HG03039 (cell line): ENCODE measurements around the gene UTRN.

Source experiments
- ATAC-seq: cut with Tn5 transposase; IDR thresholded peaks from one replicate; pipeline ENCODE4 v1.9.1; 2021; ENCODE audit warnings: mild to moderate bottlenecking, moderate library complexity; ENCODE audit not compliant: unreplicated experiment

Gene UTRN

DNA sequence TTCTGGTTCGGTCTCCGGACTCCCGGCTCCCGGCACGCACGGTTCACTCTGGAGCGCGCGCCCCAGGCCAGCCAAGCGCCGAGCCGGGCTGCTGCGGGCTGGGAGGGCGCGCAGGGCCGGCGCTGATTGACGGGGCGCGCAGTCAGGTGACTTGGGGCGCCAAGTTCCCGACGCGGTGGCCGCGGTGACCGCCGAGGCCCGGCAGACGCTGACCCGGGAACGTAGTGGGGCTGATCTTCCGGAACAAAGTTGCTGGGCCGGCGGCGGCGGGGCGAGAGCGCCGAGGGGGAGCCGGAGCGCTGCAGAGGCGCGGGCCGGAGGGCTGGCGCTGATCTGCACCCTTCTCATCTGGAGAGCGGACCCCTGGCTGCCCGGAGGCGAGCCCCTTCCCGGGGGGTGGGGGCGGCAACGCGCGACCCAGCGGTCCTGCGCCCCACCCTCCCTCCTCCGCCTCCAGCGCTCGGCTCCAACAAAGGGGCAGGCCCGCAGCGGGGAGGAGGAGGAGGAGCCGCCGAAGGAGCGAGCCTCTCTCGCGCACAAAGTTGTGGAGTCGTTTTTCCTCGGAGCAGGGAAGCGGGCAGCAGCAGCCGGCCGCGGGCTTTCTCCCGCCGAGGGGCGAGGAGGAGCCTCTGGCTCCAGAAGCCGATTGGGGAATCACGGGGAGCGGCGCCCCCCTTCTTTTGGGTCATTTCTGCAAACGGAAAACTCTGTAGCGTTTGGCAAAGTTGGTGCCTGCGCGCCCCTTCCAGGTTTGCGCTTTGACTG is at the start of gene UTRN:
TSS of gene UTRN (plus strand) at position 553 of the 765 bp plus-strand sequence. CDS start 6,494 bp downstream, outside the sequence.
- peak; percentile 48 for ATAC-seq

DNA sequence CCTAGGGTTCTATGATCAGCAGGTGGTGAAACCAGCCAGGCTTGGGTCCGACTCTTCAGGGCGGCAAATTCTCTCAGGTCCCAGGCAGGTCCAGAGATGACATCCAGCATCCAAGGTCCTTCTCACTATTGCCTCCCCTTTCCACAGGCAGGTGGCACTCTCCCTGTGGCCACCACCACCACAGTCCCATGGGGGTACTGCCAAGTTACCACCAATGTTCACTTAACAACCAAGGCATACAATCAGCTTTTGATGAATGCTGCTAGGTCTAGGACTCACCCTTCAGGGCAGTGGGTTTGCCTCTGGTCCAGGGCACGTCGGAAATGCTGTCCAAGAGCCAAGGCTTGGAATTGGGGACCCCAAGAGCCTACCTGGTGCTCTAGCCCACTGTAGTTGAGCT is 40.4 kb upstream of the UTRN start:
- ATAC-seq = no peak

DNA sequence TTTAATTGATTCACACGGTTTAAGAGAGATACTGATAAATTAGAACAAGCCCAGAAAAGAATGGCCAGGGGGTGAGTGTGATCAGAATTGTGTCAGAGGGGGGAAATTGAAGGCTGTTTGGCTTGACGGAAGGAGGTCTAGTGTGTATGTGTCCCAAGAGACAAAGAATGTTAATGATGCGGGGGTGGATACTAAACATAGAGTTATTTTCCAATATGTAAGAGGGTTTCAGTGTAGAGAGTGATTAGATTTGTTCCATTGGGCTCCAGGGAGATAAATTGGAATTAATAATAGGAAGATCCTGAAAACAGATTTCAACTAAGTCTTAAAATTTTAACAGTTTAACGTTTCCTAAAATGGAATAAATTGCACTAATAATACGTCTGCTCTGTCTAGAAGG is 38.1 kb upstream of the UTRN start:
- ATAC-seq = no peak

DNA sequence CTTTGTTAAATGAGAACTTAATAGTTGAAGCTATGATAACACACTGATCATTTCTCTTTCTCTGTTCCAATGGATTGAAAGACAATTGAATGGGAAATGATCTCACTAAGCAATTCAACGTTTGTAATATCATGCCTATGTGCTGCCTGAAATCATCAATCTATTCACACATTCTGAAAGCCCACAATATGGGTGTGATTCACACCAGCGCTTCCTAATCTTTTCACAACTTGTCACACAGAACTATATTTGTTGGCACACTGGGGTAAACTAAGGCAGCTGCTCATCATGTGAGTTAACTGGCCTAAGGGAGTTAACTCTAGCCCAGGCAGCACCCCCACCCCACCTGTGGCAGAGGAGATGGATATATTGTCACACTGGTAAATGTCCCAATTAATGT is 37.1 kb upstream of the UTRN start:
- ATAC-seq = no peak

DNA sequence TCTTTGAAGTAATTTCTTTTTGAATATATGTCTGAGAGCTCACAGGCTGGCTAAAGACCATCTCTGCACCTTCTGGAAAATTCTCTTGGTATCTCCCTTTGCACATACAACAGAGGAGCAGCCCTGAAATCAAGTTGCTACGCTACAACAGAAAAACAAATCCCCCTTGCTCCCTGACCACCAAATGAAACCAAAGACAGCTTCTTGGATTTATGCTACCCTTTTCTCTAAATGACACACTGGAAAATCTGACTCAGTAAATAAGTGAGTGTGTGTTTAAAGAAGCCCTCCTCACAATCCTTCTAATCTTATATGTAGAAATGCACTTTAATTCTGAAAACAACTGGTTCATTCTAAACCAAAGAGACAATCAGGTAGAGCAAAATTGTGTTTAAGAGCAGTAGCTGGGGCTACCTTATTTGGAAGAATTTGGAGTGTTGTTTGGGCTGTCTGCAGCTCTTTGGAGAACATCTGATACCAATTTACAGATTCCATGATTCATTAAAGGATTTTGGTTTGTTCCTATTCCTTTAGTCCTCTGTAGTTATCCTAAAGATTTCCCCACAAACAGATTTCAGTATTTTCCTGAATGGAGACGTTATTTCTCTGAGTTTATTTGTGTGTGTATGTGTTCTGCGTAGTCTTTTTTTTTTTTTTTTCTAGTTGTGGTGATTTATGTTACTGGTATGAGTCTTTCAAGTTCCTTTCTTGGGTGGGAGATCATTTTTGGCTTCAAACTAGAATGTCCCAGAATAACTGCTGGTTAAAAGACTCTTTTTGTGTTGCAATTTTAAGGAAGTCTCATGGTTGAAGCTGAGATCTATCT is 36.4 kb upstream of the UTRN start:
- no peak for ATAC-seq

DNA sequence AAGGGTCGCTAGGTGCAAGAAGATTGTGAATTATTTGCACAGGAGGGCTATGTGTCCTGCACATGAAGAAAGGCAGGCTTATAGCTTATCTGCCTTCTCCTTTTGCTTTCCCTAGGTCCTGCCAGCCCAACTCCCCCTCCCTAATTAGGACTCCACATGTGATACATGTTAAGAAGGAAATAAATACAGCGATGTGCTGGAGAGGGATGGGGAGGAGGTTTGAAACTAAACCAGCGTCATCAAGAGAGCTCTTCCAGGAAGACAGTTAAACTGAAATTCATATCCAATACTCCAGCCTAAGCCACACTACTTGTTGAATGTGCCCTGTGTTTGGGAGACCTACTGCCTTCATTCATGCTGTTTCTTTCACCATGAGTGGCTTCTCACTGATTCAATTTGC is 34.9 kb upstream of the UTRN start:
- ATAC-seq = no peak

DNA sequence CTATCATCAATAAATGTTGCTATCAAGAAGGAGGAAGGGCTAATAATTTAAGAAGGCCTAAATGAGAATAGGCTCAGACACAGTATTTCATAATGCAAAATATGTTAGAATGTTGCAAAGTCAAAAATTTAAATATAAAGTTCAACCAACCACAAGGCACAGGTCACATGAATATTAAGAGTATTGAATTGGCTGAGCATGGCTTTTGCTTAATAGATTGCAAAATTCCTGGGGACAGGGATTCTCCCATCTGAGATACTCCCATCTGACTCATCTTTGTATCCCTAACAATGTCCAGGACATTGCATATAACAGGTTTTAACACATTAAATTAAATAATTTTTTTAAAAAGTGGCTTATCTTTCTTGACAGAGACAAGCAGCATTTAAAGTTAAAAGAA is 32.9 kb upstream of the UTRN start:
- ATAC-seq = no peak

DNA sequence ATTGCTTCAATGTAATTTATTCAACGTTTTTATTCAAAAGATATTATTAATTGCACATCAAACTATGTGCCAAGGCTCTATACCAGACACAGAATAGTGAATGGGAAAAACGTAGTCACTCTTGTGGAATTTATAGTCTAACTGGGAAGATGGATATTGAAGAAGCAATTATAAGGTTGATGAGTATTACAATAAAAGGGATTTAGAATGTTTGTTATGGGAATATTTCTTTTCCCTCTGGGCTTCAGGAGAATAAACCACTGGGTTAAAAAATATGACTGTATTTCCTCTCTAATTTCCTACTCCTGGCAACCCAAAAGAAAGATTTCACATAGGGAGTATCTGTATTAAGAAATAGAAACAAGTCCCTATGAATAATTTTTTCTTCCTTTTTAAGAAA is 25.1 kb upstream of the UTRN start:
- no peak for ATAC-seq

DNA sequence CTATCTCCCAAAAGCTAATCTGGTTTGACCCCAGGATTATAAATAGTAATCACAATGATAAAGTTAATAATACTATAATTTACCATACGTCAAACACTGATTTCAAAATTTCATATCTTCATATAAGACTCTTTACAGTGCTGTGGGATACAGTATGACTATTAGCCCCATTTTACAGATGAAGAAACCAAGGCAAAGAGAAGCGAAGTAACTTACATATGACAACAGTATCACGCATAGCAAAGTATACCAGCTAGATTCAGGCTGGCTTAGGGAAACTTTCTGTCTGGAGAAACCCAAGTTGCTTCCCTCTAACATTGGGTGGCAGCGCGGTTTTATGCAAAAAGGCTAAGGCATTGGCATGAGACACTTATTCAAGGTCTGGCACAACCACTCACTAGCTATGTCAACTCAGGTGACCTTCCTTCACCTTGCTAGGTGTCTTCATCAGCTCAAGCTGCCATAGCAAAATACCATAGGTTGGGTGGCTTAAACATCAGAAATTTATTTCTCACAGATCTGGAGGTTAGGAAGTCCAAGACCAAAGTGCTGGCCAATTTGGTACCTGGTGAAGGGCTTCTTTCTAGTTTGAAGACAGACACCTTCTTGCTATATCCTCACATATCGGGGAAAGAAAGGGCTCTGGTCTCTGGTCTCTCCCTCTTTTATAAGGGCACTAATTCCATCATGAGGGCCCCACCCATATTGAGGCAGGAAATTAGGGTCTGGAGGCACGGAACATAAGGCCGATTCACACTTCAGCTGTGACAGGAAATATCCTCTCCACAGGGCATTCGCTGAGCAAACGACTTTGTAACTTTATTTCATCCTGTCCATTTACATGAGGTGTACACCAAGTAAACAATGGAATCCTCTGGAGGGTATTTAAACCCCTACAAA is 22.4 kb upstream of the UTRN start:
- ATAC-seq = no peak

DNA sequence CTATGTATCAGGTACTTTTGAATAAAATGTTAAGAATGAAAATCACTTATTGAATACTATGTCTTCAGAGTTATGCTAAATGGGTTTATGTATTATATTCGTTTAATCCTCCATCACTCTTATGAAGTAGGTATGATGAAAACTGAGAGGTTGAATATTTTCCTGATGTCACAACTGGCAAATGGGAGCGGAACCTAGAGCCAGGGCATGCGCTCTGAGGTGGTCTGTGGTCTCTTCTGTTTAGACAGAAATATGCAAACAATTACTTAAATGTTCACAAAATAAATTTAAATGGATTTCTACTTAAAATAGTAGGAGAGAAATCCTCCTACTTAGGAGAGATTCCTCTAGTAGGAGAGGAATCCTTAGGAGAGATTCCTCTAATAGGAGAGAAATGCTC is 21.3 kb upstream of the UTRN start:
- no peak for ATAC-seq

DNA sequence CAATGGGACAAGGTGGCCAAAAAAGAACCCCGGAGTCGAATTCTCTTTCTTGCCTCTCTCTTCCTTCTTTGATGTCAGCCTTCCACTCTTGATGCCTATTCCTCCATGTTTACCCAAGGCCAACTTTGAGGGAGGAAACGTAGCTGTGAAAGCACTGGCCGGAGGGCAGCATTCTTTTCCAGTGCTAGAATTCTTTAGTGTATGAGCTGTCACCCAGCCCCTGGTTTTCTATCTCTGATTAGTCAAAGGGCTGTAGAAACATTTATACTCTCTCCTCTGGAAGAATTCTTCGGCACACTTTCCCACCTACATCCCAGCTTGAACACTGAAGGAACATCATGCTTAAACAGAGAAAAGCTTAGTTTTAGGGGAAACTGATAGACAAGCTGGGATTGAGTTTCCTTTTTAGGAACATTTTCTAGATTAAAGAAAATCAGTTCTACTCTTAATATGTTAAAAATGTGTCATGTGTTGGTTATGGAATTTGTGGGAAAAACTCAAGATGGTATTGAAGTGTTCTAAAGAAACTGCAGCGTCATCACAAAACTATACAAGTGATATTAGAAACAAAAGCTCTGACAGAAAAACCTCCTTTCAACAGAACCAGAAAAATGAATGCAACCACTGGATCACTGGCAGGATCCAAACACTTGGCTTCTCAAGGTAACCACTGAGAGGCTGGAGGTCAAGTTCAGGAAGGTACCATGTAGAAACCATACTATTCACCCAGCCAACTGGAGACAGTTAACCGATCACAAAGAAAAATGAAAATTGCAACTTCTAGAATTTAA is 20.7 kb upstream of the UTRN start:
- ATAC-seq = no peak

DNA sequence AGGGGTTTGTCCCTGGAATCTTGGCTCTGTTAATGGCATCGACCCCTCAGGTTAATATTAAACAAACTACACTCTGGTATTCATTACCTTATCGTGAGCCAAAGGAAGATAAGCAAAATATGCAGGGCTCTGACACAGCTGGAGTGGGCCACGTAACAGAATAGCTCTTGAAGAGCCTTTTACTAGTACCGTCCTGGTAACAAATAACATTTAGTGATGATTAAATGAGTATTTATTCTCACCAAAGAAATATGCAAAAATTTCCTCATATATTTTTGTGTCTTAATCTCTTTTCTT is 20.1 kb upstream of the UTRN start:
- ATAC-seq = no peak

DNA sequence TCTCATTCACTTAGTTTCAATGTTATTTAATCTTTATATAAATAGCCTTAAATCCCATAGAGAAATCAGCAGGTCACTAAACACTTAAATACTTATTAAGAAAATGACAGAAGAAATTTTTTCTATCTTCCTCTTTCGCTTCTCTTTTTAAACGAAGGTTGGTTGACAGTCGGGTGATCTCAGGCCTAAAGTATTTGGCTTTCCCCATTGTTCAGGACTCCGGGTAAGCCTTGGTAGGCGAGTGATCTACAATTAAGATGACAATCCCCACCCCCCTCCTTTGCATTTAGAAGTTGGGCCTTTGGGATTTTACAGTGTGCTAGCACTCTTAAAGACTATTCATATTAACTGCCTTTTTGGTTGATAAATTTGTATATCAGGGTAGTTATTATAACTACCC is 19.7 kb upstream of the UTRN start:
- ATAC-seq = peak; percentile 51

DNA sequence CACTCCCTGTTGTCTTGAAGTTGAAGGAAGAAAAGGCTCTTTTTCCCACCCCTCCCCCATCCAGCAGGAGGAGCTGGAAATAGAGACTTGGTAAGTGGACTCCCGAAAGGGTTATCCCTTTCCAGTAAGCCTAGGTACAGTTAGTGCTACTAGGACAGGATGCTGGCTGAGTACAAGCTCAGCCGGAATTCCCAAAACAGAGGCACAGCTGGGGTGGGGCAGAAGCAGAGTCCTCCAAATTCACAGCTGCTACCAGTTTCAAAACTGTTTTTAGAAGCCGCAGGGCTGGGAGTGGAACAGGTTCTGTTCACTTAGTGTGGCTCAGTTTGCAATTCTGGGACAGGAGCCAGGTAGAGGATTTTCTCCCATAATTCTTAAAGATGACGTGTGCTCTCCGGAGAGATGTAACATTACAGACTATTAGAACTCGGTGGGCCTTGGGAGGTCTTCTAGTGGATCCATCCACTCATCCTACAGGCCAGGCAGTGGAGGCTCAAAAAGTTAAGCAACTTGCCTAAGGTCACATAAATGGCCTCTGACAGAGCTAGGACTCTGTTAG is 19.0 kb upstream of the UTRN start:
- ATAC-seq = no peak

DNA sequence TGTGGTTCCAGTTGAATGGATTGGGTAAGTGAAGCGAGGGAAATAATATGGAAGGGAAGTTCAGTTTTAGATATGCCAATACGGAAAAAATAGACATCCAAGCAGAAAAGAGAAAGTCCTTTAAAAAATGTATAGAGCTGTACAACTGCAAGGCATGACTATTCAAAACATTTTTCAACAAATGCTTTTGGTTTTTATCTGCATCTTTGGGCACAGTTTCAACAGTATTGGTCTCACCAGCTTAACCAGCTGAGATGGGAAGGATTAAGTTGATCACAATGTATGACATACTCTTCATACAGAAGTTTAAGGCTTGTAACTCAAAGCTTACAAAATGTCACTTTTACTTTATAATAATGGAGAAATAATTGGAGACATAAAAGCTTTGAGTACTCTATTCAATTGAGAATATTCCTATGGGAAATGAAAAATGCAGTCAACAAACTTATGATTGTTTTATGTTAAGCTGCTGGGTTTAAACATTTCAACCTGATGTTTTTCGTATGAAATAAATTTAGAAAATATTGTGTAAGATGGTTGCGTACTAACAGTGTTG is 16.3 kb upstream of the UTRN start:
- ATAC-seq = no peak

DNA sequence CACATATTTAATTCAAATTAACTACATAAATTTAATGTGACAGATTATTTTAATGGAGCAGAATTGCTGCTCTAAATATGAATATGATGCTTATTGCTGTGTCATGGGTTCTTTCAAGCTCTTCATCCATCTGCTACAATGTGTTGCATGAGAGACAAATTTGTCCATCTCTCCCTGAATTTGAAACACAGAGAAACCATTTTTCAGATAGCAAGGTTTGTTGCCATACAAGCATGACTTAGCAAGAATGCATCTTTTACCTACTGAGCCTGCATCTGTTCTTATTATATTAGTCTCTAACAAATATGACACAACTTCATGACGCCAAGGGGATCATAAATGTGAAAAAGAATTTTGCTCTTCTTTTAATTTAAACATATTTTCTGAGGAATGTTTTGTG is 8.0 kb upstream of the UTRN start:
- ATAC-seq = no peak

DNA sequence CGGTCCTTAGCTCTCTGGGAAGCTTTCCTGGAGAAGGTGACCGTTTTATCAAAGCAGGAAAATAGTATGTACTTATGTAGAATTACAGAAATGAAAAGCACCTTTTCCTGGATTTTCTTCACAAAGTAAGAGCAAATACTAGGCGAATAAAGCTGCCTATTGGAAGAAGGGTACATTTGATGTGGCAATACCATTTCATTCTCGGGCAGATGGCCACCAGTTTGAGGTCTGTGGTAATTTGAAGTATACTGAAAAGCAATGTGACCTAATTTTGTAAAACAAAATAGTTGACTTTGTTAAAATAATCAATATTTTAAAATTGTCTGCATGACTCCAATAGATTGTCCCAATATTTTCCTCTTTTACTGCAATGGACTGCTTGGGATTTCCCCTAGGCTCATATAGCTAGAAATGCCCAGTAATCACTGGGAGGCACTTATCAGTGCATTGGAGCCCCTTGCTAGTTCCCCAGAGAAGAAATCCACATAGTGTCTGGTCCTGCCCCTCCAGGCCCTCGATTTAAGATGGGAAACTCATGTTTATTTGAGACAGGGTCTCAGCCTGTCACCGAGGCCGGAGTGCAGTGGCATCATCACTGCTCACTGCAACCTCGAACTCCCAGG is 7.4 kb upstream of the UTRN start:
- ATAC-seq = no peak

DNA sequence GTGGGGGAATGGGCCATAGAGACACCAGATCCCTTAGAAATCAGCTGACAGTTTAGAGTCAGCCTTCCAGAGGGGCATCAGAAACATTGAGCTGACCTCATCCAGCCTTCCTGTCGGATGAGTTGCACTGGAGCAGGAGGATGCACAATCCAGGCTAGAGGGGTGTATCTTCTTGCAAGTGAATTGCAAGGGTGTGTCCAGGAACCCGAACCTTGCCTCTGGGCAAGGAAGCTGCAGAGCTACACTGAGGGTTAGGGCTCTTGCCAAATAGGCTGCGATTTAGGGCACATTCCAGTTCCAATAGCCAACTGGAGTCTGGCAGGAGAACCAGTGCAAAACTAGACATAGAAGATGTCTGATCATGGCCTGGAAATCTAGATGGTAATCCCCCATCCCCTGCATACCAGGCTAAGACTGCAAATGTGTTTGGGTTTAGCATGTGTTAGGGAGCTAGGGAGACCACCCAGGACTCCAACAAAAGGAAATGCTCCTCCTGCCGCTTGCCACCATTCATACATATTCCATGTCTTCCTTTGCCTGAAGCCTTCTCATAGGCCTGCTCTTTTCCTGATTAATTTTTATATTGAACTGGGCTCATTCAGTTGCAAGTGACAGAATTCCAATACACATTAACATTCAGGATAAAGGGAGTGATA is 6.3 kb upstream of the UTRN start:
- no peak for ATAC-seq

DNA sequence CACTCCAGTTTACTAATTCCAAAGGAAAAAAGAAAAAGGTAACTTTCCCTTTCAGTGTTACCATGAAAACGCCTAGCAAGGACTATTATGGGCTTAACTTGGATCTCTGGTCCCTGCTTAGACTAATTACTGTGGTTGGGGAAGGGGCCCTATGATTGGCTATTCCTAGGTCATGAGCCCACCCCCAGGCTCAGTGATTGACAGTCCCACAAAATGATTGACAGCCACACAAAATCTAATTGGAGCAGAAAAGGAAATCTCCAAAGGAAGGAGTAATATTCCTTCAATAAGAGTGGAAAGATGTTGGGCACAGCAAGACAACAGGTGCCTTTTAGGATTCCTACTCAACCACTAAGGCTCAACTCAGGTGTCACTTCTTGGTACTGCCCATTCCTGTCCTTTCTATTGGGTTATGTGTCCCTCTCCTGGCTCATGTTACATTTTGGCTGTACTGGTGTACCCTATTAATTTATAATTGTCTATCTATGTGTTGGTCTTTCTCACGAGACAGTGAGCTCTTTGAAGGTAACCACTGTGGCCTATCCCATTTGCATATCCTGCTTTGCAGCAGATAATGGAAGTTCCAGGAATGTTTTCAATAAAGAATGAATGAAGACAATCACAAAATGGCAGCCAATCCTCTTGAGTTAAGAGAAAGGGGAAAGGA is 5.5 kb upstream of the UTRN start:
- no peak for ATAC-seq
